ENCODE results near the gene NUMA1.
A peak's percentile ranks its signal among the peaks of the same experiment; 100 is the strongest.

NUMA1 gene

GRCh38 chr11:72100462-72100861 lies 20.1 kb upstream of the NUMA1 start:
- DNase-seq (ENCODE audit: low read depth): no peak

- DNase-seq (ENCODE audit: low read depth): no peak
These were observed 19.7 kb upstream of the NUMA1 start for GRCh38 chr11:72100009-72100408.

GRCh38 chr11:72098741-72099140 lies 18.4 kb upstream of the NUMA1 start:
- DNase-seq (ENCODE audit: low read depth): no peak

GRCh38 chr11:72091292-72091691 lies 10.9 kb upstream of the NUMA1 start:
- peak; percentile 60 for DNase-seq (ENCODE audit: low read depth)

GRCh38 chr11:72088076-72088808 lies 7.9 kb upstream of the NUMA1 start:
- no peak for DNase-seq (ENCODE audit: low read depth)

- no peak for DNase-seq (ENCODE audit: low read depth)
These were observed 5.4 kb upstream of the NUMA1 start for GRCh38 chr11:72085621-72086351.

- no peak for DNase-seq (ENCODE audit: low read depth)
These were observed 4.6 kb upstream of the NUMA1 start for GRCh38 chr11:72084965-72085364.

- DNase-seq (ENCODE audit: low read depth): no peak
These were observed 3.7 kb upstream of the NUMA1 start for GRCh38 chr11:72084076-72084475.

GRCh38 chr11:72083414-72083813 lies 3.1 kb upstream of the NUMA1 start:
- DNase-seq (ENCODE audit: low read depth): no peak

GRCh38 chr11:72081821-72082453 lies 1.6 kb upstream of the NUMA1 start:
- no peak for DNase-seq (ENCODE audit: low read depth)

GRCh38 chr11:72081184-72081644 lies 872 bp upstream of the NUMA1 start:
- DNase-seq (ENCODE audit: low read depth): no peak

GRCh38 chr11:72079819-72080325 lies 470 bp downstream of the NUMA1 start:
- no peak for DNase-seq (ENCODE audit: low read depth)

- DNase-seq (ENCODE audit: low read depth): no peak
These were observed 1.9 kb downstream of the NUMA1 start for GRCh38 chr11:72078477-72078876.

GRCh38 chr11:72075756-72076155 lies 4.6 kb downstream of the NUMA1 start:
- DNase-seq (ENCODE audit: low read depth): no peak

- DNase-seq (ENCODE audit: low read depth): no peak
These were observed 5.2 kb downstream of the NUMA1 start for GRCh38 chr11:72075109-72075508.

- no peak for DNase-seq (ENCODE audit: low read depth)
These were observed 8.0 kb downstream of the NUMA1 start for GRCh38 chr11:72072348-72072747.

GRCh38 chr11:72070491-72070890 lies 9.9 kb downstream of the NUMA1 start:
- no peak for DNase-seq (ENCODE audit: low read depth)

GRCh38 chr11:72069787-72070251 lies 10.5 kb downstream of the NUMA1 start:
- DNase-seq (ENCODE audit: low read depth): no peak

GRCh38 chr11:72069200-72069599 lies 11.1 kb downstream of the NUMA1 start:
- no peak for DNase-seq (ENCODE audit: low read depth)

- DNase-seq (ENCODE audit: low read depth): no peak
These were observed 12.7 kb downstream of the NUMA1 start for GRCh38 chr11:72067676-72068075.

- DNase-seq (ENCODE audit: low read depth): no peak
These were observed 13.1 kb downstream of the NUMA1 start for GRCh38 chr11:72067266-72067665.

- DNase-seq (ENCODE audit: low read depth): no peak
These were observed 13.5 kb downstream of the NUMA1 start for GRCh38 chr11:72066855-72067254.
